Stimulated activated CD4-positive, alpha-beta T cell treated with anti-CD3 and anti-CD28 coated beads, Interleukin-2, amount 100 ng/mL, for 48 hours (primary cell): ENCODE results near the gene CELA3B.
"Not testable (repeated sequence)": the region's sequence is repeated elsewhere in the genome, so short reads cannot be mapped to it uniquely, and the experiment has no call there.

Source experiments
- DNase-seq, 2 donors: peaks; one replicate each; pipeline ENCODE4 v3.0.0-alpha.2; 2020

CELA3B gene

GRCh38 chr1:21980515-21981220 lies 3.8 kb downstream of the CELA3B start:
- not testable (repeated sequence) for DNase-seq

GRCh38 chr1:21981253-21981652 lies 4.4 kb downstream of the CELA3B start:
- DNase-seq, result not testable (repeated sequence)

- DNase-seq, result not testable (repeated sequence)
These were observed 5.3 kb downstream of the CELA3B start for GRCh38 chr1:21982122-21982521.

- not testable (repeated sequence) for DNase-seq
These were observed 6.7 kb downstream of the CELA3B start for GRCh38 chr1:21983539-21983938.

- not testable (repeated sequence) for DNase-seq
These were observed 9.1 kb downstream of the CELA3B start for GRCh38 chr1:21985893-21986292.

- not testable (repeated sequence) for DNase-seq
These were observed 9.6 kb downstream of the CELA3B start for GRCh38 chr1:21986386-21986785.

- not testable (repeated sequence) for DNase-seq
These were observed 13.0 kb downstream of the CELA3B start for GRCh38 chr1:21989672-21990393.

- DNase-seq, result not testable (repeated sequence)
These were observed 15.4 kb downstream of the CELA3B start for GRCh38 chr1:21992186-21992585.

- not testable (repeated sequence) for DNase-seq
These were observed 17.9 kb downstream of the CELA3B start for GRCh38 chr1:21994716-21995115.

- DNase-seq, result not testable (repeated sequence)
These were observed 19.8 kb downstream of the CELA3B start for GRCh38 chr1:21996663-21996970.

GRCh38 chr1:21997891-21998623 lies 21.2 kb downstream of the CELA3B start:
- DNase-seq, result not testable (repeated sequence)

- not testable (repeated sequence) for DNase-seq
These were observed 21.9 kb downstream of the CELA3B start for GRCh38 chr1:21998624-21999294.

GRCh38 chr1:21999645-22000044 lies 22.8 kb downstream of the CELA3B start:
- not testable (repeated sequence) for DNase-seq

- no peak for DNase-seq
These were observed 24.6 kb downstream of the CELA3B start, which contains the start of gene CELA3A for GRCh38 chr1:22001409-22001808. Gene CELA3A (plus strand): TSS chr1:22001657. CDS start chr1:22001675, 18 bp downstream.

GRCh38 chr1:22002461-22002860 lies 25.6 kb downstream of the CELA3B start:
- DNase-seq, result not testable (repeated sequence)

- DNase-seq, result not testable (repeated sequence)
These were observed 26.1 kb downstream of the CELA3B start for GRCh38 chr1:22002875-22003274.

GRCh38 chr1:22003959-22004358 lies 27.1 kb downstream of the CELA3B start:
- not testable (repeated sequence) for DNase-seq

GRCh38 chr1:22005261-22006149 lies 28.7 kb downstream of the CELA3B start:
- peak; percentile 25 to 41 for DNase-seq

- DNase-seq, result not testable (repeated sequence)
These were observed 29.9 kb downstream of the CELA3B start for GRCh38 chr1:22006736-22007135.

GRCh38 chr1:22007262-22007661 lies 30.4 kb downstream of the CELA3B start:
- not testable (repeated sequence) for DNase-seq

GRCh38 chr1:22009566-22009965 lies 32.7 kb downstream of the CELA3B start:
- not testable (repeated sequence) for DNase-seq

- not testable (repeated sequence) for DNase-seq
These were observed 35.9 kb downstream of the CELA3B start for GRCh38 chr1:22012752-22013151.
